T1000 (cell line): ENCODE data around the gene CORO2B.
A peak's percentile ranks its signal among the peaks of the same experiment; 100 is the strongest.

Experiments used
- DNase-seq: peaks from one replicate; lab custom pipeline; 2025; ENCODE audit warnings: mixed read lengths; lab: John Stamatoyannopoulos, UW

The CORO2B gene

DNA sequence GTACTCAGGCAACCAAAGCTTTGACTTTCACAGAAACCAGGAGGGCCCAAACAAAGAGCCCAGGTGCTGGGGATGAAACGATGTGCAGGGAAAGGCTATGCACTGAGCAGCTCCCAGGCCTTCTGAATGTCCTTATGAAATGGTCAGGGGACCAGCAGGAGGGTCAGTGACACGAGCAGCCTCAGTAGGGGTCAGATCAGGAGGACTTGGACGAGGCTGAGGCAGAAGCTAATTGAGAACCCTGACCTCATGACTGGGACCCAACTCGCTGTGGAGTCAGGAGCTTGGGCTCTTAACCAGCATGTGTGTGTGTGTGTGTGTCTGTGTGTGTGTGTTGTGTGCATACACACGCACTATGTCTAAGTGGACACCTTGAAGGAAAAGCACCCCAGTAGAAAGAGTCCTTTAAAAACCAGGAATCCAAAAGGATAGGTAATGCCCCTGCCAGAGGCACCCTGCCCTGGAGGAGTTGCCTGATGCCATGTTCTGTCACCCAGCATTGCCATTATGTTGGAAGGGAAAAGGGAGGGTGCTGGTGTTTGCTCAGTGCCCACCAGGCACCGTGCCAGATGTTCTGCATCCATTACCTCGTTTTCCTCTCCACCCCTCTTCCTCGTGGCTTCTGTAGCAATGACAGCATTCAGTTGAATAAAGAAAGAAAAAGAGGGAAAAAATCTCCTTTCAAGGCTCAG, 50.9 kb downstream of the CORO2B start:
- no peak for DNase-seq

- DNase-seq: no peak
Measured at GRCh38 chr15:68630211-68630555, 51.4 kb downstream of the CORO2B start.

DNA sequence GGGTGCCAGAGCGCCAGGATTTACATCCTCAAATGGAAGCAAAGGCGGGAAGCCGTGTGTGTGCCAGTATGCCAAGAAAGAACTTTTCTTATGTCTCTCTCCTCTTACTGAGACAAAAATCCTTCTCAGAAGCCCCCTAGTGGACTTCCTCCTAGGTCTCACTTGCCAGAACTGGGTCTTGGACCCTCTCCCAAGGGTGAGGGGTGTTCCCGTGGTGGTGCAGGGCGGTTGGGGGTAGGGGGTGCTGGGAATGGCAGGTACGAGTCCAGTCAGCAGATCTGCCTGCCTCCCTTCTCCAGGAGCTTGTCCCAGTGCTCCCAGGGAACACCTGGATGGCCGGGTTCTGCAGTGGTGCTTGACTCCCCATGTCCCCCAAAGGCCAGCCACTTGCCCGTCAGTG, 52.0 kb downstream of the CORO2B start:
- no peak for DNase-seq

- DNase-seq: no peak
Measured at GRCh38 chr15:68631601-68632051, 52.8 kb downstream of the CORO2B start.

DNA sequence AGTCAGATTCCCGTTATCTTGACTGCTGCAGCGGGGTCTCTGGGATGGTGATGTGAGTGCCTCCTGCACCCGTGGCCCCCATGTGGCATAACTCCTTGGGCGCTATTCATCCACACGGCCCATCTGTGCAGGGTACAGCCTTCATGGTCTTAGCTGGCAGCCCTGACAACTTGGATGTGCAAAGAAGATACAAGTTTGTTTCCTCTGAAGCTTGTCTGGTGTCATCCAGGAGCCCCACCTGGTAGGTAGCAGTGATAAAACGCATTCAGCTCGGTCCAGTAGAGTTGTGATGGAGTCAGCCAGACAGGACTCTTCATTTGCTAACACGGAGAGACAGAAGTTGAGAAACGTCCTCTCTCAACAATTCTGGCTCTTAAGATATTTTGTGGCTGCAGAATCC, 53.3 kb downstream of the CORO2B start:
- no peak for DNase-seq

- DNase-seq: no peak
Measured at GRCh38 chr15:68633231-68634121, 54.7 kb downstream of the CORO2B start.

DNA sequence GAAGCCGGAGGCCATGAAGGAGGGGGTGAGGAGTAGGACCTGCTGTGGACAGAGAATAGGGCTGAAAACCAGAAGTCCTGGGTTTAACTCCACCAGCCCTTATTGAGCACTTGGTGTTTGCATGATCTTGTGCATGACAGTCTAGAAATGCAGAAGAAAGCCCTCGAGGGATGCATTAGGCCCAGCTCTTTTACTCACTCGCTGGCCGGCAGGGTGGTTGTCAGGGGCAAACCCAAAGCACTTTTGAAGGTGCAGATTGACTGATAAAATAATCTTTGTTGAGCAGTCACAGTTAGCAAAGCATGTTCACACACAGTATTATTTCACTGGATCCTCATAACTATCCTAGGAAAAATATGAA, 55.3 kb downstream of the CORO2B start:
- no peak for DNase-seq

DNA sequence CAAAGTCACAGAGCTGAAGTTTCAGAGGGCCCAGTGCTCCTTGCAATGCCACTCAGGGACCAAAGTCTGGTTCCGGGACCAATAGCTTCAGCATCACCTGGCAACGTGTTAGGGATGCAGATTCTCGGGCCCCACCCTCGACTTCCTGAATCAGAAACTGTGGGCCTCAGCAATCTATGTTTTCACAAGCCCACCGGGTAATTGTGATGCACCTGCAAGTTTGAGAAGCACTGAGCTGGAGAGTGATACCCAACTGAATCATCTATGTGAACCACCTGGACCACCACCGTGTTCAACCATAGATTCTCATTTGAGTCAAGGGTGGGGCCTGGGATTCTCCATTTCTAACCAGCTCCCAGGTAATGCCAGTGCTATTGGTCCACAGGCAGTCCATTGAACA, 55.7 kb downstream of the CORO2B start:
- DNase-seq: no peak

DNA sequence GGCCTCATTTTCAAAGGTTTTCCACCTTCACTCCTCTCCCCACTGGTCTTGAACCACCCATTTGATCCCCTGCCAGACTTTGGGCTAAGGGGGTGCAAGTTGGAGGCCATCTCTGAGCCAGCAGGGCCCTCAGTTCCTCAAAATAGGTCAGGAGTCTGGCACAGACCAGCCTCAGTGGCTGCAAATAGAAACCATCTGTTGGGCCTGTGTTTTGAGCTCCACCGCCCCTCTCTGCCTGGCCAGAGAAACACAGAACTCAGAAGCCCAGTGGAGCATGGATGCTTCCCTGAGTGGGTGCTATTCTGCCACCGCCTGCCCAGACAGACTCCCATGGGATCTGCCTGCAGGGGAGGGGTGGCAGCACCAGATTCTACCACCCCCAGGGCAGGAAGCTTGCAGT, 56.3 kb downstream of the CORO2B start:
- DNase-seq: no peak

DNA sequence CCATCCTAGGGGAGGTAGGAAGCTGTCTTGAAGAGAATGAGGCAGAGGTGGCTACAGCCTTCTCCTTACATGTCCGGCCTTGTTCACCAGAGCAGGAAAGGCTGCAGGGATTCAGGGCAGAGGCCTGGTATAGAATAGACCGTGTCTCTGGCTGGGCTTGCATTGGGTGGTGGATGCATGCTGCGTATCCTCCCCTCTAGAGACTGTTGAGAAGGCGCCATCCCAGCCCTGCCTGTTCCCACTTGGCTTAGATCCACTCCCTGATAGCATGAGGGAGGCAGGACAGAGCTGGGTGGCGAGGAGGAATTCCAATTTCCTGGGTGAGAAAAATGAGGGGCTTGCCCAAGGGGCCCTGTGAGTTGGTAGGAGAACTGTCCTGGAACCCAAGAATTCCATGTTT, 57.5 kb downstream of the CORO2B start:
- no peak for DNase-seq

DNA sequence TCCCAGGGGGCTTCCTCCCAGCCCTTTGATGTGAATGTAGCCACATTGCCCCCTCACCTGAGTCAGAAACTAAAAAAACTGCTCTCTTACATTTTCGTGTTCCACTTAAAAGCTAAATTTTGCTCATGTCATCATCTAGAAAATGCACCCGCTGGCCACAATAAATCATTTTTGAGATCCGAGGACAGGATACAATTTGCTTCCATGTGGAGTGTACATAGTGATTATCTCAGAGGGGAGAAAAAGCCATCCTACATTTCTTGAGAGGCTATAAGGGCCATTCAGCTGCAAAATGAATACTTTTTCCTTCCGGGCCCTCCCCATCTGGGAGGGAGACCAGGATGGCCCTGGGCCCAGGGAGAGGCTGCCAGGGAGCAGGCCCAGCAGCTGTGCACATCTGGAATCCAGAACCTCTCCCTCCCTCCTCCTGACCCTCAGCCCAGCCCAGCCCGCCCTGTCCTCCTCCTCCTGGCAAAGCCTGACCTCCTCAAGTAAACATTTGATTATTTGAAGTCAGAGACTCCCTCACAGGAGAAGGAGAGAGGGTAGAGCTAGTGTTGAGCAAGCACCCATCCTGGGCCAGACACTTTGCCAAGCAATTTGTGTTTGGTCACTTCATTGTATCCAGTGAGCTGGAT, 59.1 kb downstream of the CORO2B start:
- DNase-seq: no peak

GRCh38 chr15:68638953-68639515, 60.2 kb downstream of the CORO2B start:
- peak; percentile 28 for DNase-seq

DNA sequence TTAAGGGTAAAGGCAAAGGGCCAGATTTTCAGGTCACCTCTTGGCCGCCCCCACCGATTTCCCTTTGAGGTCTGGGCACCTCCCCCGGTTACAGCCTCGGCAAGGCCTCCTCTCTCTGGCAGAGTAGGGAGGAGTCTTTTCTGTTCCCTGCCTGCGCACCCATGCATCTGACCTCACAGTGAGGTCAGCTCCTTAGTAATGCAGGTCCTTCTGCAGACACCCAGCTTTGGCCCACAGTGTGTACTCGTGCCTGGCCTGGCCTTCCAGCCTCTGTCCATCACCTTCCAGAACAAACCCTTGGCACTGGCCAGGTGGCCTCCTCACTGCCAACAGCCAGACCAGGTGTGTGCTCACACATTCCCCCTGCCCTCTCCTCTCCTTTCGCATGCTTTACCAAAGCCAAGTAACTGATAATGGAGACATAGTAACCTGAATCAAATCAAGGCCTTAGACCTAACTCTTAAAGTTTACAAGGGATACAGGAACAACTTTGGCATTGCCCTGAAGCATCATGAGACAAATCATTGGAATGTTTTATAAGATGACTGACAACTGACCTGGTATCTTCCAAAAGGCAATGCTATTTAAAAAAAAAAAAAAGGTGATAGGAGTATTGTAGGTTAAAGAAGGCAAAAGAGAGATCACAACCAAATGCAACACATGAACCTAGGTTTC, 61.3 kb downstream of the CORO2B start:
- DNase-seq: no peak

DNA sequence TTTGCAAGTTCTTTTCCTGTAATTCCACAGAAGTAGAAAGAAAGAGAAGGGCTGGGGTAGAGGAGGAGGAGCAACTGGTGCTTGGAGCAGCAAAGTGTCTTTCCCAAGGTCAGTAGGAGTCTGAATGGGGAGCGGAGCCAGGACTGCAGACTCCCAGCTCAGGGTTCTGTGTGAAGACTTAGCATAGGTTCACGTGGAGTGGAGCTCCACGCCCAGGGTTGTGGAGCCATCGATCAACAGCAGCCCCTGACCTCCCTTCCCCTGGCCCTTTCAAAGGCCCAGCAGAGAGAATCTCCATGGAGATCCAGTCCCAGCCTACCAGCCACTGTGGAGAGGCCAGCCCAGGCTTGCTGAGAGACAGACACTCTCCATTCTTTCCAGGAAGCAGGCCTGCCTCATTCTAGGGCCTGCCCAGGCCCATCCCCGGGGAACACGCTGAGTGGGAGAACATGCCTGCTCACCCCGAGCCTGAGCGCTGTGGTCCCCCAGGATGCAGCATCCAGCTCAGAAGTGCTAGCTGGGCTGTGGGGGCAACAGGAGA, 62.1 kb downstream of the CORO2B start:
- no peak for DNase-seq

- DNase-seq: no peak
Measured at GRCh38 chr15:68641376-68641775, 62.6 kb downstream of the CORO2B start.

DNA sequence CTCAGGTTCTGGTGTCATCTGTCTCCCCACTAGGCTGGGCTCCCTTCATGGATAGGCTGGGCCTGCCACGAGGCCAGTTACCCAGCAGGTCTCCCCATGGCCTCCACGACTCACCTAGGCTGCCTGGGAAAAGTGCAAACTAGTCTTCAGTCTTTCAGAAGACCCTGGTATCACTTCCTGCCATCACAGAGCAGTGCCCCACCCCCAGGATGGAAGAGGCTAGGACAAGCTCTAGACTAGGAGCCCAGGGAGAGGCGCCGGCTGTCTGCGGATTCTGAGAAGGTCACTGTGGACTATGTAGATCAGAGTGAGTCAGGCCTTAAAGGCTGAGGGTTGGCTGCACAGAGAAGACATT, 63.7 kb downstream of the CORO2B start:
- DNase-seq: no peak

- DNase-seq: no peak
Measured at GRCh38 chr15:68643216-68643830, 64.5 kb downstream of the CORO2B start.

GRCh38 chr15:68644083-68644904, 65.5 kb downstream of the CORO2B start:
- DNase-seq: no peak

GRCh38 chr15:68644996-68645395, 66.2 kb downstream of the CORO2B start:
- no peak for DNase-seq

DNA sequence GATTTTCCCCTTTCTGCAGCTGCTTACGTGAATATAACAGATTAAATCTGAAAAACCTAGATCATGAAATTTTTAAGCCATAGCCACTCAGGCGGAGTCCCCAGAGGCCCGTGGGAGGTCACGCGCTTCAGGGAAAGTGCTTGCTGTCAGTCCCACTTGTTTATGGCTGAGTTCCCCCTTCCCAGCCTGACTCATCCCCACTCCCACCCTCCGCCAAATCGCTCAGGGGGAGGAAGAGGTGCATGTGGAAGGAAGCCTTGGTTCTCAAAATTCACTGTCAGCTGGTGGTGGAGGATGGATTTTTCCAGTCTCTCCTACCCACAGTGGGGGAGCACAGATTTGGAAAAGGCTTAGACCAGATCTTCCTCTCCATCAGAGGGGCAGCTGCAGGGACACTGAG, 67.4 kb downstream of the CORO2B start:
- no peak for DNase-seq

DNA sequence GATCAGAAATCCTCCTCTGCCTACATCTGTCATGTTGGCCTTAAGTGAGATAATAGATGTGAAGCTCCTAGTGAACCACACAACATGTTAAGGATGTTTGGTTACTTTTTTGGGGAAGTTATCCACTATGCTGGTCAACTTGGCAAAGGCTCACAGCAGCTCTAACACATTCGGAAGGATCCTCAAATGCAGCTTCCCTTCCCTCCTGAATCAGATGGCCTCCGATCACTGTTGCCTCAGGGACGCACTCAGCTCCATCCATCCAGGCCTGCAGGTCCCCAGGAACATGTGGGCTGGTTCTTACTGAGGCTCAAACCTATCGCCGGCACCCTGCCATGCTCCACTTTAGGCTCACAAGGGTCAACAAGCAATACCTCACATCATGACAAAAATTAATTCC, 67.9 kb downstream of the CORO2B start:
- no peak for DNase-seq
